ENCODE results near the gene NXN.
"Not testable (repeated sequence)": the region's sequence is repeated elsewhere in the genome, so short reads cannot be mapped to it uniquely, and the experiment has no call there.

NXN gene

GRCh38 chr17:968812-969730 lies 10.5 kb downstream of the NXN start:
- Histone ChIP-seq H3K36me3 (ENCODE audit: insufficient read depth, low read length) (peaks cover 6% of the 10 kb centered on the region), H3K4me3 (ENCODE audit: low read length) (no peak overlapping the region), H3K9me3 (ENCODE audit: low read length) (peaks cover 5% of the 10 kb centered on the region)

GRCh38 chr17:967122-967521 lies 12.5 kb downstream of the NXN start:
- peaks cover 2% of the 10 kb centered on the region for H3K9me3 ChIP-seq (ENCODE audit: low read length)
- no peak overlapping the region for H3K4me3 ChIP-seq (ENCODE audit: low read length)
- no peak overlapping the region for H2AFZ ChIP-seq (ENCODE audit: low read depth, low read length)
- peaks cover 6% of the 10 kb centered on the region for H3K36me3 ChIP-seq (ENCODE audit: insufficient read depth, low read length)
- no peaks in the 10 kb centered on the region for H3K27me3 ChIP-seq (ENCODE audit: insufficient read depth, low read length)
- peaks cover 34% of the 10 kb centered on the region for H3K4me1 ChIP-seq (ENCODE audit: insufficient read depth, low read length)

More at GRCh38 chr17:968812-969730, 10.5 kb downstream of the NXN start:
- Histone ChIP-seq H3K27me3 (ENCODE audit: insufficient read depth, low read length) (no peaks in the 10 kb centered on the region), H3K4me1 (ENCODE audit: insufficient read depth, low read length) (peaks cover 19% of the 10 kb centered on the region), H2AFZ (ENCODE audit: low read depth, low read length) (no peak overlapping the region)

GRCh38 chr17:965311-965989 lies 14.1 kb downstream of the NXN start:
- Histone ChIP-seq H3K4me3 (ENCODE audit: low read length) (no peak overlapping the region), H3K4me1 (ENCODE audit: insufficient read depth, low read length) (peaks cover 35% of the 10 kb centered on the region), H3K9me3 (ENCODE audit: low read length) (peaks cover 2% of the 10 kb centered on the region), H3K27me3 (ENCODE audit: insufficient read depth, low read length) (no peaks in the 10 kb centered on the region), H3K36me3 (ENCODE audit: insufficient read depth, low read length) (peaks cover 5% of the 10 kb centered on the region), H2AFZ (ENCODE audit: low read depth, low read length) (no peak overlapping the region)

GRCh38 chr17:964876-965275 lies 14.7 kb downstream of the NXN start:
- Histone ChIP-seq H3K27me3 (ENCODE audit: insufficient read depth, low read length) (no peaks in the 10 kb centered on the region), H3K4me3 (ENCODE audit: low read length) (no peak overlapping the region), H3K4me1 (ENCODE audit: insufficient read depth, low read length) (peaks cover 31% of the 10 kb centered on the region), H2AFZ (ENCODE audit: low read depth, low read length) (no peak overlapping the region), H3K9me3 (ENCODE audit: low read length) (peaks cover 2% of the 10 kb centered on the region), H3K36me3 (ENCODE audit: insufficient read depth, low read length) (peaks cover 3% of the 10 kb centered on the region)

- peaks cover 13% of the 10 kb centered on the region for H3K36me3 ChIP-seq (ENCODE audit: insufficient read depth, low read length)
- H3K27me3 ChIP-seq (ENCODE audit: insufficient read depth, low read length), result no peaks in the 10 kb centered on the region
- H2AFZ ChIP-seq (ENCODE audit: low read depth, low read length), result no peak overlapping the region
- H3K4me3 ChIP-seq (ENCODE audit: low read length), result no peak overlapping the region
- H3K4me1 ChIP-seq (ENCODE audit: insufficient read depth, low read length), result peaks cover 31% of the 10 kb centered on the region
- peaks cover 6% of the 10 kb centered on the region for H3K9me3 ChIP-seq (ENCODE audit: low read length)
Observed at GRCh38 chr17:962670-963069, 16.9 kb downstream of the NXN start.

- Histone ChIP-seq H3K9me3 (ENCODE audit: low read length) (peaks cover 6% of the 10 kb centered on the region), H3K4me1 (ENCODE audit: insufficient read depth, low read length) (peaks cover 31% of the 10 kb centered on the region), H2AFZ (ENCODE audit: low read depth, low read length) (no peak overlapping the region), H3K4me3 (ENCODE audit: low read length) (no peak overlapping the region), H3K27me3 (ENCODE audit: insufficient read depth, low read length) (no peaks in the 10 kb centered on the region), H3K36me3 (ENCODE audit: insufficient read depth, low read length) (peaks cover 17% of the 10 kb centered on the region)
Observed at GRCh38 chr17:962166-962565, 17.4 kb downstream of the NXN start.

GRCh38 chr17:958712-959451 lies 20.7 kb downstream of the NXN start:
- H3K9me3 ChIP-seq (ENCODE audit: low read length), result peaks cover 9% of the 10 kb centered on the region
- peaks cover 21% of the 10 kb centered on the region for H3K36me3 ChIP-seq (ENCODE audit: insufficient read depth, low read length)
- H2AFZ ChIP-seq (ENCODE audit: low read depth, low read length), result no peak overlapping the region
- no peaks in the 10 kb centered on the region for H3K27me3 ChIP-seq (ENCODE audit: insufficient read depth, low read length)
- H3K4me1 ChIP-seq (ENCODE audit: insufficient read depth, low read length), result peaks cover 16% of the 10 kb centered on the region
- no peak overlapping the region for H3K4me3 ChIP-seq (ENCODE audit: low read length)

GRCh38 chr17:957856-958421 lies 21.6 kb downstream of the NXN start:
- H3K36me3 ChIP-seq (ENCODE audit: insufficient read depth, low read length), result peaks cover 21% of the 10 kb centered on the region
- peaks cover 9% of the 10 kb centered on the region for H3K9me3 ChIP-seq (ENCODE audit: low read length)
- H3K4me3 ChIP-seq (ENCODE audit: low read length), result no peak overlapping the region
- H3K4me1 ChIP-seq (ENCODE audit: insufficient read depth, low read length), result peaks cover 9% of the 10 kb centered on the region
- no peaks in the 10 kb centered on the region for H3K27me3 ChIP-seq (ENCODE audit: insufficient read depth, low read length)
- H2AFZ ChIP-seq (ENCODE audit: low read depth, low read length), result no peak overlapping the region

GRCh38 chr17:956905-957304 lies 22.7 kb downstream of the NXN start:
- Histone ChIP-seq H2AFZ (ENCODE audit: low read depth, low read length) (no peak overlapping the region), H3K36me3 (ENCODE audit: insufficient read depth, low read length) (peaks cover 21% of the 10 kb centered on the region), H3K4me1 (ENCODE audit: insufficient read depth, low read length) (peaks cover 2% of the 10 kb centered on the region), H3K9me3 (ENCODE audit: low read length) (peaks cover 9% of the 10 kb centered on the region), H3K4me3 (ENCODE audit: low read length) (no peak overlapping the region), H3K27me3 (ENCODE audit: insufficient read depth, low read length) (no peaks in the 10 kb centered on the region)

- H3K9me3 ChIP-seq (ENCODE audit: low read length), result peaks cover 9% of the 10 kb centered on the region
- H3K36me3 ChIP-seq (ENCODE audit: insufficient read depth, low read length), result peaks cover 21% of the 10 kb centered on the region
- peaks cover 23% of the 10 kb centered on the region for H3K4me1 ChIP-seq (ENCODE audit: insufficient read depth, low read length)
- H3K27me3 ChIP-seq (ENCODE audit: insufficient read depth, low read length), result no peaks in the 10 kb centered on the region
- no peak overlapping the region for H2AFZ ChIP-seq (ENCODE audit: low read depth, low read length)
- no peak overlapping the region for H3K4me3 ChIP-seq (ENCODE audit: low read length)
Observed at GRCh38 chr17:954431-955164, 25.0 kb downstream of the NXN start.

GRCh38 chr17:953767-954166 lies 25.8 kb downstream of the NXN start:
- H3K27me3 ChIP-seq (ENCODE audit: insufficient read depth, low read length), result no peaks in the 10 kb centered on the region
- peaks cover 16% of the 10 kb centered on the region for H3K36me3 ChIP-seq (ENCODE audit: insufficient read depth, low read length)
- no peak overlapping the region for H2AFZ ChIP-seq (ENCODE audit: low read depth, low read length)
- H3K9me3 ChIP-seq (ENCODE audit: low read length), result peaks cover 6% of the 10 kb centered on the region
- no peak overlapping the region for H3K4me3 ChIP-seq (ENCODE audit: low read length)
- peaks cover 24% of the 10 kb centered on the region for H3K4me1 ChIP-seq (ENCODE audit: insufficient read depth, low read length)

- not testable (repeated sequence) for H3K9me3 ChIP-seq (ENCODE audit: low read length); H3K27me3 ChIP-seq (ENCODE audit: insufficient read depth, low read length); H2AFZ ChIP-seq (ENCODE audit: low read depth, low read length); H3K36me3 ChIP-seq (ENCODE audit: insufficient read depth, low read length); H3K4me3 ChIP-seq (ENCODE audit: low read length)
- peaks cover 24% of the 10 kb centered on the region for H3K4me1 ChIP-seq (ENCODE audit: insufficient read depth, low read length)
Observed at GRCh38 chr17:952592-952991, 27.0 kb downstream of the NXN start.
